ENCODE results near the gene SORCS2.

The SORCS2 gene

DNA sequence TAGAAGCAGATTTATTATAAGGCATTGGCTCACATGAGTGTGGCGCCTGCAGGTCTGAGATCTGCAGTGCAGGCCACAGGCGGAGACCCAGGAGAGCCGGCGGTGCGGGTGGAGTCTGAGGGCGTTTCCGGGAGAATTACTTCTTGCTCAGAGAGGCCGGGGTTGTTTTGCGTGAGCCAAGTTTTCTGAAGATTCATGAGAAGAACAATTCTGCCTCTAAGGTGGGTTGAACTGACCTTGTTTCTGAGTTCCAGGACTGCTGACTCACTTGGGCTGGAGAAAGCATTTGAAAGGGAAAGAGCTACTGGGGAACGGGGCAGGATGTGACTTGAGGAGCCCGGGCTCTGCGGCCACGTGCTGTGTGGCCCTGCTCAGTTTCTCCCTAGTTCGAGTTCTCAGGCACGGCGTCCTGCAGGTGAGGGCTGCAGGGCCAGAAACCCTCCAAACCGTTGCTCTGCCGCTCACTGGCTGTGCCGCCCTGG lies 36.7 kb upstream of the SORCS2 start:
- H3K18ac ChIP-seq (ENCODE audit: low read length): no peak overlapping the region
- no peak overlapping the region for H4K8ac ChIP-seq (ENCODE audit: low read depth, low read length)
- no peaks in the 10 kb centered on the region for H3K9me3 ChIP-seq (ENCODE audit: insufficient read depth, low read depth, low read length)
- no peaks in the 10 kb centered on the region for H3K27me3 ChIP-seq (ENCODE audit: insufficient read depth, low read length)
- H3K79me1 ChIP-seq (ENCODE audit: low read length): no peaks in the 10 kb centered on the region
- no peak overlapping the region for H2BK120ac ChIP-seq (ENCODE audit: insufficient read depth, low read length, poor library complexity)
- H3K36me3 ChIP-seq (ENCODE audit: control insufficient read depth in 1 of 2, insufficient read depth in 2 of 2, low read length in 2 of 2): no peaks in the 10 kb centered on the region
- DNase-seq: no peak
- no peak overlapping the region for H4K12ac ChIP-seq (ENCODE audit: low read depth, low read length)
- H2BK5ac ChIP-seq (ENCODE audit: low read depth, low read length, poor library complexity): no peak overlapping the region
- no peak overlapping the region for H2AK5ac ChIP-seq (ENCODE audit: low read length)
- H3K4ac ChIP-seq (ENCODE audit: low read depth, low read length): no peak overlapping the region
- WGBS (ENCODE audit: extremely low coverage, insufficient coverage, insufficient read length): no CpG with 5 or more reads among the region's 19 CpGs
- no peak overlapping the region for H3K27ac ChIP-seq (ENCODE audit: low read depth, low read length)
- H4K91ac ChIP-seq (ENCODE audit: low read depth, low read length): no peak overlapping the region
- H2AFZ ChIP-seq (ENCODE audit: insufficient read depth, low read length, poor library complexity): no peak overlapping the region
- no peak overlapping the region for H3K4me2 ChIP-seq (ENCODE audit: low read length)
- H3K4me1 ChIP-seq (ENCODE audit: control insufficient read depth in 1 of 2, insufficient read depth in 2 of 2, low read length in 2 of 2): no peaks in the 10 kb centered on the region
- no peaks in the 10 kb centered on the region for H3K79me2 ChIP-seq (ENCODE audit: control insufficient read depth, insufficient read depth, low read length, poor library complexity)
- H2BK12ac ChIP-seq (ENCODE audit: low read length): no peak overlapping the region
- no peak overlapping the region for H3K23ac ChIP-seq (ENCODE audit: low read length)
- no peak overlapping the region for H3K9ac ChIP-seq (ENCODE audit: low read length)
- H3K4me3 ChIP-seq (ENCODE audit: low read depth, low read length): no peak overlapping the region
- H3K14ac ChIP-seq (ENCODE audit: low read length): no peak overlapping the region

GRCh38 chr4:7156328-7156727 lies 36.0 kb upstream of the SORCS2 start:
- Histone ChIP-seq H3K79me2 (ENCODE audit: control insufficient read depth, insufficient read depth, low read length, poor library complexity) (no peaks in the 10 kb centered on the region), H3K4me1 (ENCODE audit: control insufficient read depth in 1 of 2, insufficient read depth in 2 of 2, low read length in 2 of 2) (no peaks in the 10 kb centered on the region), H3K4ac (ENCODE audit: low read depth, low read length) (no peak overlapping the region), H3K27me3 (ENCODE audit: insufficient read depth, low read length) (no peaks in the 10 kb centered on the region), H3K9me3 (ENCODE audit: insufficient read depth, low read depth, low read length) (no peaks in the 10 kb centered on the region), H2BK120ac (ENCODE audit: insufficient read depth, low read length, poor library complexity) (no peak overlapping the region), H4K91ac (ENCODE audit: low read depth, low read length) (no peak overlapping the region), H2BK5ac (ENCODE audit: low read depth, low read length, poor library complexity) (no peak overlapping the region), H2BK12ac (ENCODE audit: low read length) (no peak overlapping the region), H2AK5ac (ENCODE audit: low read length) (no peak overlapping the region), H3K14ac (ENCODE audit: low read length) (no peak overlapping the region), H3K18ac (ENCODE audit: low read length) (no peak overlapping the region), H3K27ac (ENCODE audit: low read depth, low read length) (no peak overlapping the region), H3K4me2 (ENCODE audit: low read length) (no peak overlapping the region), H3K4me3 (ENCODE audit: low read depth, low read length) (no peak overlapping the region), H4K12ac (ENCODE audit: low read depth, low read length) (no peak overlapping the region), H3K36me3 (ENCODE audit: control insufficient read depth in 1 of 2, insufficient read depth in 2 of 2, low read length in 2 of 2) (no peaks in the 10 kb centered on the region), H2AFZ (ENCODE audit: insufficient read depth, low read length, poor library complexity) (no peak overlapping the region), H3K79me1 (ENCODE audit: low read length) (no peaks in the 10 kb centered on the region), H4K8ac (ENCODE audit: low read depth, low read length) (no peak overlapping the region), H3K23ac (ENCODE audit: low read length) (no peak overlapping the region), H3K9ac (ENCODE audit: low read length) (no peak overlapping the region)
- no CpG with 5 or more reads among the region's 12 CpGs for WGBS (ENCODE audit: extremely low coverage, insufficient coverage, insufficient read length)
- no peak for DNase-seq

GRCh38 chr4:7156761-7157488 lies 35.4 kb upstream of the SORCS2 start:
- Histone ChIP-seq H3K14ac (ENCODE audit: low read length) (no peak overlapping the region), H2BK120ac (ENCODE audit: insufficient read depth, low read length, poor library complexity) (no peak overlapping the region), H2AFZ (ENCODE audit: insufficient read depth, low read length, poor library complexity) (no peak overlapping the region), H3K23ac (ENCODE audit: low read length) (no peak overlapping the region), H3K9ac (ENCODE audit: low read length) (no peak overlapping the region), H3K27ac (ENCODE audit: low read depth, low read length) (no peak overlapping the region), H3K4ac (ENCODE audit: low read depth, low read length) (no peak overlapping the region), H4K8ac (ENCODE audit: low read depth, low read length) (no peak overlapping the region), H3K9me3 (ENCODE audit: insufficient read depth, low read depth, low read length) (no peaks in the 10 kb centered on the region), H4K12ac (ENCODE audit: low read depth, low read length) (no peak overlapping the region), H3K36me3 (ENCODE audit: control insufficient read depth in 1 of 2, insufficient read depth in 2 of 2, low read length in 2 of 2) (no peaks in the 10 kb centered on the region), H2BK5ac (ENCODE audit: low read depth, low read length, poor library complexity) (no peak overlapping the region), H3K4me2 (ENCODE audit: low read length) (no peak overlapping the region), H2BK12ac (ENCODE audit: low read length) (no peak overlapping the region), H2AK5ac (ENCODE audit: low read length) (no peak overlapping the region), H3K18ac (ENCODE audit: low read length) (no peak overlapping the region), H4K91ac (ENCODE audit: low read depth, low read length) (no peak overlapping the region), H3K79me2 (ENCODE audit: control insufficient read depth, insufficient read depth, low read length, poor library complexity) (no peaks in the 10 kb centered on the region), H3K79me1 (ENCODE audit: low read length) (no peaks in the 10 kb centered on the region), H3K4me1 (ENCODE audit: control insufficient read depth in 1 of 2, insufficient read depth in 2 of 2, low read length in 2 of 2) (no peaks in the 10 kb centered on the region), H3K27me3 (ENCODE audit: insufficient read depth, low read length) (no peaks in the 10 kb centered on the region), H3K4me3 (ENCODE audit: low read depth, low read length) (no peak overlapping the region)
- no CpG with 5 or more reads among the region's 12 CpGs for WGBS (ENCODE audit: extremely low coverage, insufficient coverage, insufficient read length)
- DNase-seq: no peak

- no peaks in the 10 kb centered on the region for H3K27me3 ChIP-seq (ENCODE audit: insufficient read depth, low read length)
- H2BK12ac ChIP-seq (ENCODE audit: low read length): no peak overlapping the region
- no peak overlapping the region for H2AFZ ChIP-seq (ENCODE audit: insufficient read depth, low read length, poor library complexity)
- H2AK5ac ChIP-seq (ENCODE audit: low read length): no peak overlapping the region
- no peaks in the 10 kb centered on the region for H3K4me1 ChIP-seq (ENCODE audit: control insufficient read depth in 1 of 2, insufficient read depth in 2 of 2, low read length in 2 of 2)
- H4K8ac ChIP-seq (ENCODE audit: low read depth, low read length): no peak overlapping the region
- no peak overlapping the region for H3K4me3 ChIP-seq (ENCODE audit: low read depth, low read length)
- H3K9ac ChIP-seq (ENCODE audit: low read length): no peak overlapping the region
- H2BK120ac ChIP-seq (ENCODE audit: insufficient read depth, low read length, poor library complexity): no peak overlapping the region
- no peak overlapping the region for H4K12ac ChIP-seq (ENCODE audit: low read depth, low read length)
- no peak overlapping the region for H3K27ac ChIP-seq (ENCODE audit: low read depth, low read length)
- no peaks in the 10 kb centered on the region for H3K79me1 ChIP-seq (ENCODE audit: low read length)
- no peaks in the 10 kb centered on the region for H3K36me3 ChIP-seq (ENCODE audit: control insufficient read depth in 1 of 2, insufficient read depth in 2 of 2, low read length in 2 of 2)
- H3K14ac ChIP-seq (ENCODE audit: low read length): no peak overlapping the region
- no peak for DNase-seq
- no peak overlapping the region for H4K91ac ChIP-seq (ENCODE audit: low read depth, low read length)
- no peak overlapping the region for H3K18ac ChIP-seq (ENCODE audit: low read length)
- H2BK5ac ChIP-seq (ENCODE audit: low read depth, low read length, poor library complexity): no peak overlapping the region
- H3K79me2 ChIP-seq (ENCODE audit: control insufficient read depth, insufficient read depth, low read length, poor library complexity): no peaks in the 10 kb centered on the region
- WGBS (ENCODE audit: extremely low coverage, insufficient coverage, insufficient read length): no CpG with 5 or more reads among the region's 8 CpGs
- H3K9me3 ChIP-seq (ENCODE audit: insufficient read depth, low read depth, low read length): no peaks in the 10 kb centered on the region
- H3K4ac ChIP-seq (ENCODE audit: low read depth, low read length): no peak overlapping the region
- no peak overlapping the region for H3K23ac ChIP-seq (ENCODE audit: low read length)
- H3K4me2 ChIP-seq (ENCODE audit: low read length): no peak overlapping the region
These were observed 34.7 kb upstream of the SORCS2 start for GRCh38 chr4:7157666-7158065.

Data from trophoblast cell (in vitro differentiated cells and primary cell).